ENCODE results near the gene CACNA1B.

DNA sequence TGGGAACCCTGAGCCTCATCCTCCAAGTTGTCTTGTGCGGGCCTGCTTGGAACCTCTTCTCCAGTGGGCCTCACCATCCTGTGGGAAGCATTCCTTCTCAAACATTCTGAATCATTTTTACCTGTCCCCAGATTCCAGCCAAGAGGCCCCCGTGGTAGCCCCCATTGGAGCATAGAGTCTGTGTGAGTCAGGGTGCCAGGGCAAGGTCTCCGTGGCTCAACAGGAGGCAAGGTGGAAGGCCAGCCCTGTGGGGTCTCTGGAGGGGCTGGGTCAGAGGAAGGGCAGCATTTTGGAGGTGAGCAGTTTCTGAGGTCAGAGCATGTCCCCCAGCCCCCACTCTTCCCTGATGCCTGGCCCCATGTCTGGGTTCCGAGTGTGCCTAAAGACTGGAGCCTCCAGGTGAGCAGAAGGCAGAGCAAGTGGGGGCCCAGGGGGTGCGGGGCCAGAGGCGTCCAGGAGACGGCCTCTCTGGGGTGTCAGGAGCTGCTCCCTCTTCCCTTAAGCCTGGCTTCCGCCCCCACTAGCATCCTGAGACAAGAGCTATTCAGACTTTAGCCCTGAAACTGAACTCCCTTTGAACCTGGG is 2.1 kb downstream of the CACNA1B start:
- no peak for TF ChIP-seq EZH2 (IDR thresholded peaks at IDR 0.05; ENCODE audit: low read length, missing control alignments)
- TF ChIP-seq, protein P1, sequence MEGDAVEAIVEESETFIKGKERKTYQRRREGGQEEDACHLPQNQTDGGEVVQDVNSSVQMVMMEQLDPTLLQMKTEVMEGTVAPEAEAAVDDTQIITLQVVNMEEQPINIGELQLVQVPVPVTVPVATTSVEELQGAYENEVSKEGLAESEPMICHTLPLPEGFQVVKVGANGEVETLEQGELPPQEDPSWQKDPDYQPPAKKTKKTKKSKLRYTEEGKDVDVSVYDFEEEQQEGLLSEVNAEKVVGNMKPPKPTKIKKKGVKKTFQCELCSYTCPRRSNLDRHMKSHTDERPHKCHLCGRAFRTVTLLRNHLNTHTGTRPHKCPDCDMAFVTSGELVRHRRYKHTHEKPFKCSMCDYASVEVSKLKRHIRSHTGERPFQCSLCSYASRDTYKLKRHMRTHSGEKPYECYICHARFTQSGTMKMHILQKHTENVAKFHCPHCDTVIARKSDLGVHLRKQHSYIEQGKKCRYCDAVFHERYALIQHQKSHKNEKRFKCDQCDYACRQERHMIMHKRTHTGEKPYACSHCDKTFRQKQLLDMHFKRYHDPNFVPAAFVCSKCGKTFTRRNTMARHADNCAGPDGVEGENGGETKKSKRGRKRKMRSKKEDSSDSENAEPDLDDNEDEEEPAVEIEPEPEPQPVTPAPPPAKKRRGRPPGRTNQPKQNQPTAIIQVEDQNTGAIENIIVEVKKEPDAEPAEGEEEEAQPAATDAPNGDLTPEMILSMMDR (conservative IDR thresholded peaks at IDR 0.05 in 1 of 2, IDR thresholded peaks at IDR 0.05 in 1 of 2; ENCODE audit: low read depth in 1 of 2, low read length in 2 of 2) = no peak

Measured in fibroblast of lung (primary cell).